ENCODE results near the gene CETN2. TPM values are rescaled to one million over a fixed set of nuclear protein-coding genes. Genes with fewer than 3 reads are reported as not detected.

Gene CETN2
- total RNA-seq, 1 experiment from 2014 or later: 23.8 TPM

DNA sequence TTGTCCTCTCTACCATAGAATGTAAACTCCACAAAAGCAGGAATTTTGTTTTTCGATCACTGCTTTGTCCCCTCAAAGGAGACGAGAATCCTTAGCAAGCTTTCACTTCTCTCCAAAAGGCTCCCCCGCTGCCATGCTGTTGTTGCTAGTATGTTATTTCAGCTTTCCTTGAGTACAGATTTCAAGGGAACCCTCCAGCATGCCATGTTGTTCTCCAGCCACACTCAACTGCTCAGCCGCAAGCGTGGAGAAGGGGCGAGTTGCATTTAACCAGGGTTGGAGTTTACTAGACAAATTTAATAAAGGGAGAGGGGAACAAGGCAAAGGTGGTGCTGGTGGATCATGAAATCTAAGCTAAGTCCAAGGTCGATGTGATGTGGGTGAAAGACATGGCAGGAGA lies 23.4 kb upstream of the CETN2 start:
- H3K4me3 ChIP-seq (ENCODE audit: low read depth, low read length): no peak overlapping the region
- no peaks in the 10 kb centered on the region for H3K4me1 ChIP-seq
- H3K27ac Mint-ChIP-seq (ENCODE audit: unreplicated experiment): no peak overlapping the region
- H3K9me3 Mint-ChIP-seq (ENCODE audit: unreplicated experiment): no peaks in the 10 kb centered on the region
- intact Hi-C loops (cut with micrococcal nuclease; ENCODE audit: unreplicated experiment): no loop called here
- TF ChIP-seq, protein P1, sequence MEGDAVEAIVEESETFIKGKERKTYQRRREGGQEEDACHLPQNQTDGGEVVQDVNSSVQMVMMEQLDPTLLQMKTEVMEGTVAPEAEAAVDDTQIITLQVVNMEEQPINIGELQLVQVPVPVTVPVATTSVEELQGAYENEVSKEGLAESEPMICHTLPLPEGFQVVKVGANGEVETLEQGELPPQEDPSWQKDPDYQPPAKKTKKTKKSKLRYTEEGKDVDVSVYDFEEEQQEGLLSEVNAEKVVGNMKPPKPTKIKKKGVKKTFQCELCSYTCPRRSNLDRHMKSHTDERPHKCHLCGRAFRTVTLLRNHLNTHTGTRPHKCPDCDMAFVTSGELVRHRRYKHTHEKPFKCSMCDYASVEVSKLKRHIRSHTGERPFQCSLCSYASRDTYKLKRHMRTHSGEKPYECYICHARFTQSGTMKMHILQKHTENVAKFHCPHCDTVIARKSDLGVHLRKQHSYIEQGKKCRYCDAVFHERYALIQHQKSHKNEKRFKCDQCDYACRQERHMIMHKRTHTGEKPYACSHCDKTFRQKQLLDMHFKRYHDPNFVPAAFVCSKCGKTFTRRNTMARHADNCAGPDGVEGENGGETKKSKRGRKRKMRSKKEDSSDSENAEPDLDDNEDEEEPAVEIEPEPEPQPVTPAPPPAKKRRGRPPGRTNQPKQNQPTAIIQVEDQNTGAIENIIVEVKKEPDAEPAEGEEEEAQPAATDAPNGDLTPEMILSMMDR (IDR thresholded peaks at IDR 0.05; ENCODE audit: insufficient read depth in 1 of 2, low read depth in 1 of 2, low read length in 1 of 2, severe bottlenecking in 1 of 2, unreplicated experiment in 1 of 2): no peak
- DNase-seq: no peak
- no peaks in the 10 kb centered on the region for H3K4me1 Mint-ChIP-seq (ENCODE audit: low read depth, unreplicated experiment)
- peaks cover 53% of the 10 kb centered on the region for H3K36me3 Mint-ChIP-seq (ENCODE audit: insufficient read depth, unreplicated experiment)
- no peaks in the 10 kb centered on the region for H3K27me3 Mint-ChIP-seq (ENCODE audit: insufficient read depth, unreplicated experiment)
- ChIA-PET CTCF (no interaction called here), POLR2A (no interaction called here)
- H3K27me3 ChIP-seq (replicated peaks; ENCODE audit: control insufficient read depth, insufficient read depth, low read length): no peaks in the 10 kb centered on the region
- no peaks in the 10 kb centered on the region for H3K36me3 ChIP-seq (ENCODE audit: control insufficient read depth, insufficient read depth, low read length)
- H3K9me3 ChIP-seq: no peaks in the 10 kb centered on the region
- BruUV-seq (replicated peaks): no TSS peak
- H3K4me3 Mint-ChIP-seq (ENCODE audit: unreplicated experiment): no peak overlapping the region

DNA sequence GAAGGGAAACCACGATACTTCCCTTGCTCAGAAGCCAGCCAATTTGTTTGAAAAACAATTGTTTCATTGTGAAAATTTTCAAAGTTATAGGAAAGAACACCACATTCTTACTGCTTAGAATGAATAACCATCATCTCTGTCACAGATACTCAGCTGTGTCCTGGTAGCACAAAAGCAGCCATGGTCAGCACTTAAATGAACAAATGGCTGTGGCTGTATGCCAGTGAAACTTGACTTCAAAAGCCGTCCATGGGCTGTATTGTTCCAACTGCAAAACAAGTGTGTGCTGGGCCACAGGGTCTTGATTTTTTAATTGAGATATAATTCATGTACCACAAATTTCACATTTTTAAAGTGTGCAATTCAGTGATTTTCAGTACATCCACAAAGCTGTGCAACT lies 19.9 kb upstream of the CETN2 start:
- intact Hi-C loops (cut with micrococcal nuclease; ENCODE audit: unreplicated experiment): no loop called here
- BruUV-seq (replicated peaks): no TSS peak
- Mint-ChIP-seq H3K27me3 (ENCODE audit: insufficient read depth, unreplicated experiment) (no peaks in the 10 kb centered on the region), H3K36me3 (ENCODE audit: insufficient read depth, unreplicated experiment) (peaks cover 38% of the 10 kb centered on the region), H3K9me3 (ENCODE audit: unreplicated experiment) (no peaks in the 10 kb centered on the region), H3K4me1 (ENCODE audit: low read depth, unreplicated experiment) (no peaks in the 10 kb centered on the region), H3K27ac (ENCODE audit: unreplicated experiment) (no peak overlapping the region), H3K4me3 (ENCODE audit: unreplicated experiment) (no peak overlapping the region)
- Histone ChIP-seq H3K4me3 (ENCODE audit: low read depth, low read length) (no peak overlapping the region), H3K9me3 (no peaks in the 10 kb centered on the region), H3K27me3 (replicated peaks; ENCODE audit: control insufficient read depth, insufficient read depth, low read length) (no peaks in the 10 kb centered on the region), H3K36me3 (ENCODE audit: control insufficient read depth, insufficient read depth, low read length) (no peaks in the 10 kb centered on the region), H3K4me1 (no peaks in the 10 kb centered on the region)
- POLR2A ChIA-PET: no interaction called here
- TF ChIP-seq, protein P1 (IDR thresholded peaks at IDR 0.05; ENCODE audit: insufficient read depth in 1 of 2, low read depth in 1 of 2, low read length in 1 of 2, severe bottlenecking in 1 of 2, unreplicated experiment in 1 of 2): no peak
- CTCF ChIA-PET: no interaction called here
- DNase-seq: no peak

DNA sequence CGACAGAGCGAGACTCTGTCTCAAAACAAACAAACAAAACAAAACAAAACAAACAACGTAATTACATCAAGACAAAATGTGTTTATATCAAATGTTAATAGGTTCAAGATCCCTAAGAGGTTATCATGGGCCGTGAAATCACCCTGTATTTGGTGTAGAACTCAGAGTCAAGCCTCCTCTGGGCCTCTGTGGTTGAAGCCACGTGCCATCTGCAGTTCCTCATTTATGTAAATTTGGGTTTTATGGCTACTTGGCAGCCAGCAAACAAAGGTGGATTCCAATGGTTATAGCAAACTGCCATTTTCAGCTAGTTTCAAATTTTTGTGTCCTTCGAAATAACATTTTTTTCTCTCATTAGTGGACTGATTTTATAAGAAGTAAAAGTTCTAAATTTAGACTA lies 16.7 kb upstream of the CETN2 start:
- Mint-ChIP-seq H3K9me3 (ENCODE audit: unreplicated experiment) (no peaks in the 10 kb centered on the region), H3K27me3 (ENCODE audit: insufficient read depth, unreplicated experiment) (no peaks in the 10 kb centered on the region), H3K4me3 (ENCODE audit: unreplicated experiment) (no peak overlapping the region), H3K4me1 (ENCODE audit: low read depth, unreplicated experiment) (no peaks in the 10 kb centered on the region), H3K36me3 (ENCODE audit: insufficient read depth, unreplicated experiment) (peaks cover 12% of the 10 kb centered on the region), H3K27ac (ENCODE audit: unreplicated experiment) (no peak overlapping the region)
- intact Hi-C loops (cut with micrococcal nuclease; ENCODE audit: unreplicated experiment): no loop called here
- TF ChIP-seq, protein P1 (IDR thresholded peaks at IDR 0.05; ENCODE audit: insufficient read depth in 1 of 2, low read depth in 1 of 2, low read length in 1 of 2, severe bottlenecking in 1 of 2, unreplicated experiment in 1 of 2): no peak
- ChIA-PET POLR2A (no interaction called here), CTCF (no interaction called here)
- BruUV-seq (replicated peaks): no TSS peak
- Histone ChIP-seq H3K4me1 (no peaks in the 10 kb centered on the region), H3K4me3 (ENCODE audit: low read depth, low read length) (no peak overlapping the region), H3K9me3 (no peaks in the 10 kb centered on the region), H3K27me3 (replicated peaks; ENCODE audit: control insufficient read depth, insufficient read depth, low read length) (no peaks in the 10 kb centered on the region), H3K36me3 (ENCODE audit: control insufficient read depth, insufficient read depth, low read length) (no peaks in the 10 kb centered on the region; the same call in 1 of the 2 replicates)
- no peak for DNase-seq
